Liver (tissue), 9 donors: Measurements from ENCODE around the gene ZXDA. TPM values are rescaled to one million over a fixed set of nuclear protein-coding genes. Genes with fewer than 3 reads are reported as not detected.

ENCODE experiments used
- DNase-seq: peaks from one replicate; pipeline ENCODE4 v3.0.0-alpha.2; 2017; ENCODE audit warnings: low spot score
- H3K27ac ChIP-seq, 2 donors: one replicate each; pipeline ENCODE4 v1.7.0; 2013; ENCODE audit warnings: inconsistent platforms in 2 of 2, low read length in 2 of 2, control low read depth in 1 of 2, low read depth in 1 of 2, mild to moderate bottlenecking in 1 of 2
- H3K27me3 ChIP-seq, 4 donors: one replicate each; pipeline versions ENCODE4 v1.6.1 to v1.7.0; 2013; ENCODE audit warnings: low read length in 3 of 4, inconsistent platforms in 1 of 4, mild to moderate bottlenecking in 1 of 4, moderate library complexity in 1 of 4; ENCODE audit not compliant: control insufficient read depth in 4 of 4, insufficient read depth in 4 of 4
- H3K36me3 ChIP-seq, 4 donors: one replicate each; pipeline versions ENCODE4 v1.6.1 to v1.7.0; 2013; ENCODE audit warnings: low read length in 3 of 4, mild to moderate bottlenecking in 3 of 4, low read depth in 1 of 4, moderate library complexity in 1 of 4; ENCODE audit not compliant: control insufficient read depth in 4 of 4, insufficient read depth in 3 of 4
- H3K4me1 ChIP-seq, 4 donors: one replicate each; pipeline versions ENCODE4 v1.6.1 to v1.7.0; 2013; ENCODE audit warnings: low read length in 3 of 4, mild to moderate bottlenecking in 3 of 4, moderate library complexity in 1 of 4; ENCODE audit not compliant: control insufficient read depth in 4 of 4, insufficient read depth in 4 of 4
- H3K4me3 ChIP-seq, 3 donors: one replicate each; pipeline versions ENCODE4 v1.6.1 to v1.7.0; 2013; ENCODE audit warnings: low read length in 3 of 3, control low read depth in 1 of 3, low read depth in 1 of 3, mild to moderate bottlenecking in 1 of 3
- H3K9ac ChIP-seq, 2 donors: one replicate each; pipeline ENCODE4 v1.7.0; 2013; ENCODE audit warnings: low read length in 2 of 2, mild to moderate bottlenecking in 2 of 2, moderate library complexity in 2 of 2, control low read depth in 1 of 2, low read depth in 1 of 2
- H3K9me3 ChIP-seq, 4 donors: one replicate each; pipeline versions ENCODE4 v1.6.1 to v1.7.0; 2013; ENCODE audit warnings: low read length in 3 of 4; ENCODE audit not compliant: control insufficient read depth in 4 of 4
- FOXA2 ChIP-seq: IDR thresholded peaks from 2 replicates; pipeline ENCODE4 v1.6.1; 2016; ENCODE audit warnings: antibody characterized with exemption
- GABPA ChIP-seq, 2 donors: IDR thresholded peaks in 1 of 2; conservative IDR thresholded peaks in 1 of 2; 2 replicates each; pipeline ENCODE4 v1.6.1; 2016; ENCODE audit warnings: antibody characterized with exemption in 2 of 2, mild to moderate bottlenecking in 1 of 2, moderate library complexity in 1 of 2
- HNF4A ChIP-seq, 2 donors: conservative IDR thresholded peaks; 2 replicates each; pipeline ENCODE4 v1.6.1; 2016; ENCODE audit warnings: antibody characterized with exemption in 2 of 2, mild to moderate bottlenecking in 2 of 2
- HNF4G ChIP-seq: IDR thresholded peaks from 2 replicates; pipeline ENCODE4 v1.6.1; 2016; ENCODE audit warnings: antibody characterized with exemption
- JUND ChIP-seq, 2 donors: IDR thresholded peaks; 2 replicates each; pipeline ENCODE4 v1.6.1; 2016; ENCODE audit warnings: antibody characterized with exemption in 2 of 2
- RAD21 ChIP-seq, 2 donors: IDR thresholded peaks; 2 replicates each; pipeline ENCODE4 v1.6.1; 2016; ENCODE audit warnings: antibody characterized with exemption in 2 of 2, mild to moderate bottlenecking in 2 of 2
- RXRA ChIP-seq, 2 donors: IDR thresholded peaks; 2 replicates each; pipeline ENCODE4 v1.6.1; 2017 to 2018; ENCODE audit warnings: antibody characterized with exemption in 2 of 2, mild to moderate bottlenecking in 1 of 2
- SP1 ChIP-seq: IDR thresholded peaks from 2 replicates; pipeline ENCODE4 v1.6.1; 2018; ENCODE audit warnings: antibody characterized with exemption, mild to moderate bottlenecking
- TAF1 ChIP-seq: conservative IDR thresholded peaks from 2 replicates; pipeline ENCODE4 v1.6.1; 2016; ENCODE audit warnings: antibody characterized with exemption, mild to moderate bottlenecking
- YY1 ChIP-seq: IDR thresholded peaks from 2 replicates; pipeline ENCODE4 v1.6.1; 2016; ENCODE audit warnings: antibody characterized with exemption, mild to moderate bottlenecking
- WGBS: extraction: QIAGEN DNeasy Blood & Tissue Kit; methylation state at CpG from one replicate; pipeline ENCODE4 v1.1.7; 2013; 5-methylcytosine and 5-hydroxymethylcytosine counted together
- polyA plus RNA-seq, 2 donors: library from polyadenylated mRNA; stranded (reverse) in 1 of 2; unstranded in 1 of 2; fragments of 200-250 nt in 1 of 2; fragments of >200 nt in 1 of 2; fragmentation: Nextera tagmentation in 1 of 2; extraction: Ambion mirVana in 1 of 2; gene quantifications; one replicate each; pipeline versions ENCODE4 v1.2.1 to v1.2.3, GENCODE V29; 2013 to 2015
- total RNA-seq, 2 donors: library from RNA; depleted of rRNA; stranded (reverse); fragments of >200 nt; gene quantifications; one replicate each; pipeline ENCODE4 v1.2.3, GENCODE V29; 2014
- TF ChIP-seq, protein P1 (sequence below): fragments of 150-350 bp; IDR thresholded peaks from 2 replicates; pipeline ENCODE4 v1.5.1; 2017; ENCODE audit warnings: improper control_type of control experiment, low read depth, low read length; ENCODE audit not compliant: missing input control
- TF ChIP-seq, protein P2 (sequence below): IDR thresholded peaks from 2 replicates; pipeline ENCODE4 v1.6.1; 2016; ENCODE audit warnings: antibody characterized with exemption
- TF ChIP-seq, protein P3 (sequence below): IDR thresholded peaks from 2 replicates; pipeline ENCODE4 v1.6.1; 2016; ENCODE audit warnings: antibody characterized with exemption, mild to moderate bottlenecking
- TF ChIP-seq, protein P4 (sequence below): IDR thresholded peaks from 2 replicates; pipeline ENCODE4 v1.6.1; 2016; ENCODE audit warnings: antibody characterized with exemption
- TF ChIP-seq, protein P5 (sequence below): IDR thresholded peaks from 2 replicates; pipeline ENCODE4 v1.6.1; 2016; ENCODE audit warnings: antibody characterized with exemption
- donor health status: healthy.
- donor health status: healthy.
- donor health status: healthy.
- donor health status: healthy.
- donor health status: healthy.

The ZXDA gene
- total and polyA plus RNA-seq, 4 donors, result 0.31 to 3.3 (median 1.4) TPM

DNA sequence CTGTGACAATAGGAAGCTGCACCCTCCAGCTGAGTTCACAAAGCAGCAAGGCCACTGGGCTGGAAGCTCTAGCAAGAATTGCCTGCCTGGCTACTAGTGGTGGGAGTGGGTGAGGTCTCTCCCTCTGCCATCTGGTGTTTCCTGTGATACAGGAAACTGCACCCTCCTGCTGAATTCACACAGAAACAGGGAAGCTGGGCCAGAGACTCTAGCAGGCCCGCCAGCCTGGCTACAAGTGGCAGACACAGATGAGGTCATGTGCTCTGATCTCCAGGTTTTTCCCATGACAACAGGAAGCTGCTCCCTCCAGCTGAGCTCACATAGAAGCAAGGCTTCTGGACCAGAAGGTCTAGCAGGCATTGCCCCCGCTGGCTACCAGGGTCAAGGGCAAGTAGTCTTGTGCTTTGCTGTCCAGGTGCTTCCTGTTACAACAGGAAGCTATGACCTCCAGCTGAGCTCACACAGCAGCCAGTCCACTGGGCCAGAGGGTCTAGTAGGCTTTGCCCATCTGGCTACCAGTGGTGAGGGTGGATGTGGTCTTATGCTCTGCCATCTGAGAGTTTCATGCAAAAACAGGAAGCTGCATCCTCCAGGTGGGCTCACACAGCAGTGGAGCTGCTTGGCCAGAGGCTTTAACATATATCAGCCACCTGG lies 41.5 kb upstream of the ZXDA start:
- Histone ChIP-seq H3K9me3 (no peaks in the 10 kb centered on the region), H3K27me3 (no peaks in the 10 kb centered on the region), H3K4me3 (no peak overlapping the region), H3K36me3 (no peaks in the 10 kb centered on the region), H3K9ac (no peak overlapping the region), H3K27ac (no peak overlapping the region), H3K4me1 (no peaks in the 10 kb centered on the region)
- no peak for DNase-seq
- WGBS, result 50% methylated on average over 2 of the region's 2 CpGs
- TF ChIP-seq HNF4A (conservative IDR thresholded peaks at IDR 0.05) (no peak), GABPA (IDR thresholded peaks at IDR 0.05 in 1 of 2, conservative IDR thresholded peaks at IDR 0.05 in 1 of 2) (no peak), YY1 (no peak), FOXA2 (no peak), JUND (IDR thresholded peaks at IDR 0.05) (no peak), RXRA (IDR thresholded peaks at IDR 0.05) (no peak), TAF1 (no peak)
- TF ChIP-seq, protein P1, sequence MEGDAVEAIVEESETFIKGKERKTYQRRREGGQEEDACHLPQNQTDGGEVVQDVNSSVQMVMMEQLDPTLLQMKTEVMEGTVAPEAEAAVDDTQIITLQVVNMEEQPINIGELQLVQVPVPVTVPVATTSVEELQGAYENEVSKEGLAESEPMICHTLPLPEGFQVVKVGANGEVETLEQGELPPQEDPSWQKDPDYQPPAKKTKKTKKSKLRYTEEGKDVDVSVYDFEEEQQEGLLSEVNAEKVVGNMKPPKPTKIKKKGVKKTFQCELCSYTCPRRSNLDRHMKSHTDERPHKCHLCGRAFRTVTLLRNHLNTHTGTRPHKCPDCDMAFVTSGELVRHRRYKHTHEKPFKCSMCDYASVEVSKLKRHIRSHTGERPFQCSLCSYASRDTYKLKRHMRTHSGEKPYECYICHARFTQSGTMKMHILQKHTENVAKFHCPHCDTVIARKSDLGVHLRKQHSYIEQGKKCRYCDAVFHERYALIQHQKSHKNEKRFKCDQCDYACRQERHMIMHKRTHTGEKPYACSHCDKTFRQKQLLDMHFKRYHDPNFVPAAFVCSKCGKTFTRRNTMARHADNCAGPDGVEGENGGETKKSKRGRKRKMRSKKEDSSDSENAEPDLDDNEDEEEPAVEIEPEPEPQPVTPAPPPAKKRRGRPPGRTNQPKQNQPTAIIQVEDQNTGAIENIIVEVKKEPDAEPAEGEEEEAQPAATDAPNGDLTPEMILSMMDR, result no peak
- TF ChIP-seq, protein P2, sequence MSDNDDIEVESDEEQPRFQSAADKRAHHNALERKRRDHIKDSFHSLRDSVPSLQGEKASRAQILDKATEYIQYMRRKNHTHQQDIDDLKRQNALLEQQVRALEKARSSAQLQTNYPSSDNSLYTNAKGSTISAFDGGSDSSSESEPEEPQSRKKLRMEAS, result no peak
- TF ChIP-seq, protein P3, sequence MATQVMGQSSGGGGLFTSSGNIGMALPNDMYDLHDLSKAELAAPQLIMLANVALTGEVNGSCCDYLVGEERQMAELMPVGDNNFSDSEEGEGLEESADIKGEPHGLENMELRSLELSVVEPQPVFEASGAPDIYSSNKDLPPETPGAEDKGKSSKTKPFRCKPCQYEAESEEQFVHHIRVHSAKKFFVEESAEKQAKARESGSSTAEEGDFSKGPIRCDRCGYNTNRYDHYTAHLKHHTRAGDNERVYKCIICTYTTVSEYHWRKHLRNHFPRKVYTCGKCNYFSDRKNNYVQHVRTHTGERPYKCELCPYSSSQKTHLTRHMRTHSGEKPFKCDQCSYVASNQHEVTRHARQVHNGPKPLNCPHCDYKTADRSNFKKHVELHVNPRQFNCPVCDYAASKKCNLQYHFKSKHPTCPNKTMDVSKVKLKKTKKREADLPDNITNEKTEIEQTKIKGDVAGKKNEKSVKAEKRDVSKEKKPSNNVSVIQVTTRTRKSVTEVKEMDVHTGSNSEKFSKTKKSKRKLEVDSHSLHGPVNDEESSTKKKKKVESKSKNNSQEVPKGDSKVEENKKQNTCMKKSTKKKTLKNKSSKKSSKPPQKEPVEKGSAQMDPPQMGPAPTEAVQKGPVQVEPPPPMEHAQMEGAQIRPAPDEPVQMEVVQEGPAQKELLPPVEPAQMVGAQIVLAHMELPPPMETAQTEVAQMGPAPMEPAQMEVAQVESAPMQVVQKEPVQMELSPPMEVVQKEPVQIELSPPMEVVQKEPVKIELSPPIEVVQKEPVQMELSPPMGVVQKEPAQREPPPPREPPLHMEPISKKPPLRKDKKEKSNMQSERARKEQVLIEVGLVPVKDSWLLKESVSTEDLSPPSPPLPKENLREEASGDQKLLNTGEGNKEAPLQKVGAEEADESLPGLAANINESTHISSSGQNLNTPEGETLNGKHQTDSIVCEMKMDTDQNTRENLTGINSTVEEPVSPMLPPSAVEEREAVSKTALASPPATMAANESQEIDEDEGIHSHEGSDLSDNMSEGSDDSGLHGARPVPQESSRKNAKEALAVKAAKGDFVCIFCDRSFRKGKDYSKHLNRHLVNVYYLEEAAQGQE, result no peak
- TF ChIP-seq, protein P4, sequence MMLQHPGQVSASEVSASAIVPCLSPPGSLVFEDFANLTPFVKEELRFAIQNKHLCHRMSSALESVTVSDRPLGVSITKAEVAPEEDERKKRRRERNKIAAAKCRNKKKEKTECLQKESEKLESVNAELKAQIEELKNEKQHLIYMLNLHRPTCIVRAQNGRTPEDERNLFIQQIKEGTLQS, result no peak

DNA sequence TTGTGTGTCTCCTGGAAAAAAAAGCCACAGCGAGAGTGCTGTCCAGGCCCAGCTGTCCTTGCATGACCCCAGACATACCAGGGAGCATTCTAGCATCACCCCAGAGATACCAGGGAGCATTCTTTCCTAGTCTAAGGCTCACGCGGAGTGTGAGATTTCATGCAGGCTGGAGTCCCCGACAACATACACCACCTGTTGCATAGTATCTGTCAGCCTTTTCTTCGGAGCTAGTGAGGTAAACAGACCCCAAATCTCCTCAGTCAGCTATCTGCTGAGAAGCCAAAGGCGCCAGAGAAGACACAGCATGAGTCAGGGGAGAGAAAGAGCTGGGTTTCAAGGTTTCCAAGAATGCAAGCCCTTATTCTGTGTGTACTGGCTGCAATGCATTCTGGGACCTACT lies 23.1 kb upstream of the ZXDA start:
- DNase-seq, result no peak
- TF ChIP-seq, protein P5, sequence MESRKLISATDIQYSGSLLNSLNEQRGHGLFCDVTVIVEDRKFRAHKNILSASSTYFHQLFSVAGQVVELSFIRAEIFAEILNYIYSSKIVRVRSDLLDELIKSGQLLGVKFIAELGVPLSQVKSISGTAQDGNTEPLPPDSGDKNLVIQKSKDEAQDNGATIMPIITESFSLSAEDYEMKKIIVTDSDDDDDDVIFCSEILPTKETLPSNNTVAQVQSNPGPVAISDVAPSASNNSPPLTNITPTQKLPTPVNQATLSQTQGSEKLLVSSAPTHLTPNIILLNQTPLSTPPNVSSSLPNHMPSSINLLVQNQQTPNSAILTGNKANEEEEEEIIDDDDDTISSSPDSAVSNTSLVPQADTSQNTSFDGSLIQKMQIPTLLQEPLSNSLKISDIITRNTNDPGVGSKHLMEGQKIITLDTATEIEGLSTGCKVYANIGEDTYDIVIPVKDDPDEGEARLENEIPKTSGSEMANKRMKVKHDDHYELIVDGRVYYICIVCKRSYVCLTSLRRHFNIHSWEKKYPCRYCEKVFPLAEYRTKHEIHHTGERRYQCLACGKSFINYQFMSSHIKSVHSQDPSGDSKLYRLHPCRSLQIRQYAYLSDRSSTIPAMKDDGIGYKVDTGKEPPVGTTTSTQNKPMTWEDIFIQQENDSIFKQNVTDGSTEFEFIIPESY, result no peak
- TF ChIP-seq HNF4G (no peak), RAD21 (IDR thresholded peaks at IDR 0.05) (no peak), SP1 (no peak), YY1 (no peak), FOXA2 (no peak), HNF4A (conservative IDR thresholded peaks at IDR 0.05) (no peak), RXRA (IDR thresholded peaks at IDR 0.05) (no peak), TAF1 (no peak), GABPA (IDR thresholded peaks at IDR 0.05 in 1 of 2, conservative IDR thresholded peaks at IDR 0.05 in 1 of 2) (no peak)
- TF ChIP-seq, protein P3, result no peak
- TF ChIP-seq, protein P2, result no peak
- TF ChIP-seq, protein P4, result no peak
- TF ChIP-seq, protein P1, result no peak

More for the DNA sequence above, 23.1 kb upstream of the ZXDA start:
- Histone ChIP-seq H3K4me3 (no peak overlapping the region), H3K27me3 (no peaks in the 10 kb centered on the region), H3K27ac (no peak overlapping the region), H3K4me1 (no peaks in the 10 kb centered on the region), H3K9me3 (no peaks in the 10 kb centered on the region), H3K36me3 (no peaks in the 10 kb centered on the region), H3K9ac (no peak overlapping the region)
- WGBS, result 64% methylated on average over 6 of the region's 6 CpGs
